ENCODE results near the gene FARSB. TPM values are rescaled to one million over a fixed set of nuclear protein-coding genes. Genes with fewer than 3 reads are reported as not detected.

Gene FARSB
- total RNA-seq, 2 experiments from 2014 or later, result 56.3 to 58.5 TPM

- Mint-ChIP-seq H3K4me1 (no peaks in the 10 kb centered on the region), H3K36me3 (ENCODE audit: low read depth) (peaks cover 8% of the 10 kb centered on the region), H3K9me3 (ENCODE audit: low read depth) (no peaks in the 10 kb centered on the region), H3K4me3 (no peak overlapping the region), H3K27ac (no peak overlapping the region), H3K27me3 (peaks cover 11% of the 10 kb centered on the region)
- POLR2A ChIA-PET, result no interaction called here
- CTCF ChIA-PET, result no interaction called here
- DNase-seq (no peak), ATAC-seq (peak; percentile 72)
- intact Hi-C loops (cut with DNase I, micrococcal nuclease), result loop anchor here in 1 of 2 experiments (10.0 kb wide), 1 partner anchor 96 kb away; the partner anchor contains the start of gene SGPP2
Observed at GRCh38 chr2:222521099-222521498, 134.8 kb downstream of the FARSB start.

Other genes with a start within 250 kb of the FARSB start
- gene SGPP2, start 231.5 kb downstream of the FARSB start, total RNA-seq, result 10 to 100 TPM in 1 of 2 experiments, 1 to 10 TPM in 1; 9.4 to 12.1 TPM
- not detected for gene MOGAT1, start 15.6 kb upstream of the FARSB start, total RNA-seq
- 10 to 100 TPM; 46.2 to 48.8 TPM for gene ACSL3, start 204.9 kb upstream of the FARSB start, total RNA-seq